ENCODE results near the gene ATF7IP.

The ATF7IP gene

DNA sequence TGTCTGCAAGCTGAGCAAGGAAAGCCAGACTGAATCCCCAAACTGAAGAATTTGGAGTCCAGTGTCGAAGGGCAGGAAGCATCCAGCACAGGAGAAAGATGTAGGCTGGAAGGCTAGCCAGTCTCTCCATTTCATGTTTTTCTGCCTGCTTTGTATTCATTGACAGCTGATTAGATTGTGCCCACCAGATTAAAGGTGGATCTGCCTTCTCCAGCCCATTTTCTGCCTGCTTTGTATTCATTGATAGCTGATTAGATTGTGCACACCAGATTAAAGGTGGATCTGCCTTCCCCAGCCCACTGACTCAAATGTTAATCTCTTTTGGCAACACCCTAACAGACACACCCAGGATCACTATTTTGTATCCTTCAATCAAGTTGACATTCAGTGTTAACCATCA, 116.9 kb downstream of the ATF7IP start:
- Histone ChIP-seq H4K20me1 (ENCODE audit: insufficient read depth, low read length) (no peaks in the 10 kb centered on the region), H3K4me1 (ENCODE audit: low read length) (no peaks in the 10 kb centered on the region), H3K4me3 (ENCODE audit: low read length) (no peak overlapping the region), H3K36me3 (replicated peaks; ENCODE audit: low read depth, low read length) (peaks cover 29% of the 10 kb centered on the region), H3K9me3 (ENCODE audit: insufficient read depth, low read length) (no peaks in the 10 kb centered on the region), H3K27ac (ENCODE audit: low read length) (no peak overlapping the region), H2AFZ (ENCODE audit: low read depth, low read length) (no peak overlapping the region), H3K4me2 (ENCODE audit: low read length) (no peak overlapping the region), H3K27me3 (ENCODE audit: low read depth, low read length) (no peaks in the 10 kb centered on the region), H3K9ac (ENCODE audit: low read length) (no peak overlapping the region), H3K79me2 (ENCODE audit: low read length) (no peaks in the 10 kb centered on the region)
- TF ChIP-seq EZH2phosphoT487 (IDR thresholded peaks at IDR 0.05; ENCODE audit: low read depth): no peak
- TF ChIP-seq, protein P1, sequence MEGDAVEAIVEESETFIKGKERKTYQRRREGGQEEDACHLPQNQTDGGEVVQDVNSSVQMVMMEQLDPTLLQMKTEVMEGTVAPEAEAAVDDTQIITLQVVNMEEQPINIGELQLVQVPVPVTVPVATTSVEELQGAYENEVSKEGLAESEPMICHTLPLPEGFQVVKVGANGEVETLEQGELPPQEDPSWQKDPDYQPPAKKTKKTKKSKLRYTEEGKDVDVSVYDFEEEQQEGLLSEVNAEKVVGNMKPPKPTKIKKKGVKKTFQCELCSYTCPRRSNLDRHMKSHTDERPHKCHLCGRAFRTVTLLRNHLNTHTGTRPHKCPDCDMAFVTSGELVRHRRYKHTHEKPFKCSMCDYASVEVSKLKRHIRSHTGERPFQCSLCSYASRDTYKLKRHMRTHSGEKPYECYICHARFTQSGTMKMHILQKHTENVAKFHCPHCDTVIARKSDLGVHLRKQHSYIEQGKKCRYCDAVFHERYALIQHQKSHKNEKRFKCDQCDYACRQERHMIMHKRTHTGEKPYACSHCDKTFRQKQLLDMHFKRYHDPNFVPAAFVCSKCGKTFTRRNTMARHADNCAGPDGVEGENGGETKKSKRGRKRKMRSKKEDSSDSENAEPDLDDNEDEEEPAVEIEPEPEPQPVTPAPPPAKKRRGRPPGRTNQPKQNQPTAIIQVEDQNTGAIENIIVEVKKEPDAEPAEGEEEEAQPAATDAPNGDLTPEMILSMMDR (IDR thresholded peaks at IDR 0.05; ENCODE audit: low read depth, low read length): no peak

DNA sequence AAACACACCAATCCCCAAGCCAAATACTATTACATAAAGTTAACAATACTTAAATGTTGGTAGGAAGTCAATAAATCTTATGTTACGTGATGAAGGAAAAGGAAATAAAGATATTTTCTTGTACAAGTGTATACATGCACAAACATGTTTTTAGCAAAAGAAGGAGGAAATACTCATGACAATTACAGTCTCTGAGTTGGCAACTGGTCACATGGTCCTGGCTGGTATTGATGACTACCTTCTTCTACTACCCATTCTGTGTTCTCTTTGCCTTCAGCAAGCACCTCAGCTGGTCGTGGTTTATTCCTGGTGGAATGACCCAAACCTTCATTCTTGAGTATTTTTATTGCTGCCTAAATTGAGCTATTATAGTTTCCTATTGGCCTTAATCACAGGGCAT, 117.4 kb downstream of the ATF7IP start:
- Histone ChIP-seq H3K79me2 (ENCODE audit: low read length) (no peaks in the 10 kb centered on the region), H3K9me3 (ENCODE audit: insufficient read depth, low read length) (no peaks in the 10 kb centered on the region), H3K27ac (ENCODE audit: low read length) (no peak overlapping the region), H3K4me2 (ENCODE audit: low read length) (no peak overlapping the region), H3K4me1 (ENCODE audit: low read length) (no peaks in the 10 kb centered on the region), H3K4me3 (ENCODE audit: low read length) (no peak overlapping the region), H3K27me3 (ENCODE audit: low read depth, low read length) (no peaks in the 10 kb centered on the region), H3K36me3 (replicated peaks; ENCODE audit: low read depth, low read length) (peaks cover 24% of the 10 kb centered on the region), H2AFZ (ENCODE audit: low read depth, low read length) (no peak overlapping the region), H3K9ac (ENCODE audit: low read length) (no peak overlapping the region), H4K20me1 (ENCODE audit: insufficient read depth, low read length) (no peaks in the 10 kb centered on the region)
- TF ChIP-seq, protein P1 (IDR thresholded peaks at IDR 0.05; ENCODE audit: low read depth, low read length): no peak
- no peak for TF ChIP-seq EZH2phosphoT487 (IDR thresholded peaks at IDR 0.05; ENCODE audit: low read depth)

DNA sequence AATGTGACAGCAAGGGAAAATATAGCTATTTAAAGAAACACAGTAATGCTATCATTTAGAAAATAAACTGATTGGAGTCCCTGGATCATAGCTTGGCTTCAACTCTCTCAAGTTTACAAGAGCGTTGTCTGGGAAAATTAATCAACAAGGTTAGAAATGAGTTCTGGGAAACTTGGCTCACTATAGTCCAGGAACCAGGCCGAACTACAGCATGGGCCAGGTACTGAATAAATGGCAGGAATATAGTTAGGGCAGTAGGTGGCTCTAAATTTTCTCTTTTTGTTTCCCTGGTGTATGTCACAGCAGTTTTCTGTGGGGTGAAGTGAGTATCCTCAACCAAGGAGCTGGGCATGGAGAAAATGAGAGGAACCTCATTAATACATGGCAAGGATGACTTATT, 129.8 kb downstream of the ATF7IP start:
- H3K9ac ChIP-seq (ENCODE audit: low read length): no peak overlapping the region
- no peak overlapping the region for H3K4me3 ChIP-seq (ENCODE audit: low read length)
- no peaks in the 10 kb centered on the region for H3K79me2 ChIP-seq (ENCODE audit: low read length)
- peaks cover 50% of the 10 kb centered on the region for H3K36me3 ChIP-seq (replicated peaks; ENCODE audit: low read depth, low read length)
- TF ChIP-seq, protein P1 (IDR thresholded peaks at IDR 0.05; ENCODE audit: low read depth, low read length): no peak
- TF ChIP-seq EZH2phosphoT487 (IDR thresholded peaks at IDR 0.05; ENCODE audit: low read depth): no peak
- no peaks in the 10 kb centered on the region for H3K4me1 ChIP-seq (ENCODE audit: low read length)
- no peak overlapping the region for H3K27ac ChIP-seq (ENCODE audit: low read length)
- H3K9me3 ChIP-seq (ENCODE audit: insufficient read depth, low read length): no peaks in the 10 kb centered on the region
- H3K27me3 ChIP-seq (ENCODE audit: low read depth, low read length): no peaks in the 10 kb centered on the region
- no peak overlapping the region for H2AFZ ChIP-seq (ENCODE audit: low read depth, low read length)
- H4K20me1 ChIP-seq (ENCODE audit: insufficient read depth, low read length): no peaks in the 10 kb centered on the region
- no peak overlapping the region for H3K4me2 ChIP-seq (ENCODE audit: low read length)

DNA sequence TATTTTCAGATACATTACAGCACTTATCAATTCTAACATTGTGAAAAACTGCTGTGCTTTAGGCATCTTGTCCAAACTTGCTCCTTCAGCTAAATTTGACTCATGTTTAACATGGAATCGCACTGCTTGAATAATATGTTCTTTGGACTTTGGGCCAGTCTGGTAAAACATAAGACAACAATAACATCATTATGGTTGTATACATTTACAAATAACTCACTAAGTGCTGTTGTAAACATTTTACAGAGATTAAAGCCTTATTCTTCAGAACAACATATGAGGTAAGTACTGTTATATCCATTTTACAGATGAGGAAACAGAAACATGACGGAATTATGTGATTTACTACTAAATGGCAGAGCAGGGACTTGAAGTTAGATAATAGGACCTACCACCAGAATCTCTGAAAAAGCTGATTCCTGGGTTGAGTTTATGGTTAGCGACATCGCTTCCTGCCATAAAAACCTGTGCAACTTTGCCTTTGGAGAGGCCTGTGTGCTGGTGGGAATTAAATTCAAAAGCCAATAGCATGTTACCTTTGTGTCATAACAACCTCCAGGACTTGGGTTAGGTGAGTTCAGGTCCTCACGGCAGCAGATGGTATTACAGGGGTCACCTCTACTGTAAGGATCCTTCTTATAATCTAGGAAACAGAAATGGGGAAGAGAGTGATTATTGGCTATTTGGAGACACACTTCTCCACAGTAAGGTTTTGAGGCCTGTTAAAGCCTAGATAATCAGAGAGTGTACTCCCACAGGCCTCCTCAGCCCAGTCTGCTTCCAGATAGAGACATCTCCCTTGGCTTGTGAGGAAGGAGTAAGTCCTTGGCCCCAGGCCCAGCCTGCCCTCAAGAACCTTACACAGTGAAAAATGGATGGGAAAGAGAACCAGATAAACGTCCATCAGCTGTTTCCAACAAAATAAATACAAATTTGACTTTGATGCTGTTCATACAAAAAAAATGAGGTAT, 140.4 kb downstream of the ATF7IP start:
- H4K20me1 ChIP-seq (ENCODE audit: insufficient read depth, low read length): no peaks in the 10 kb centered on the region
- no peak overlapping the region for H3K4me2 ChIP-seq (ENCODE audit: low read length)
- TF ChIP-seq, protein P1 (IDR thresholded peaks at IDR 0.05; ENCODE audit: low read depth, low read length): no peak
- no peak for TF ChIP-seq EZH2phosphoT487 (IDR thresholded peaks at IDR 0.05; ENCODE audit: low read depth)
- no peak overlapping the region for H2AFZ ChIP-seq (ENCODE audit: low read depth, low read length)
- peaks cover 33% of the 10 kb centered on the region for H3K36me3 ChIP-seq (replicated peaks; ENCODE audit: low read depth, low read length)
- no peaks in the 10 kb centered on the region for H3K27me3 ChIP-seq (ENCODE audit: low read depth, low read length)
- peaks cover 6% of the 10 kb centered on the region; the same call in 1 of the 2 replicates for H3K4me1 ChIP-seq (ENCODE audit: low read length)
- no peak overlapping the region for H3K27ac ChIP-seq (ENCODE audit: low read length)
- no peak overlapping the region for H3K9ac ChIP-seq (ENCODE audit: low read length)
- no peaks in the 10 kb centered on the region for H3K79me2 ChIP-seq (ENCODE audit: low read length)
- no peaks in the 10 kb centered on the region for H3K9me3 ChIP-seq (ENCODE audit: insufficient read depth, low read length)
- no peak overlapping the region for H3K4me3 ChIP-seq (ENCODE audit: low read length)

All from OCI-LY3 (cell line).